NOMO-1 treated with dmso at 0.1 percent for 144 hours (cell line): ENCODE results near the gene KPNA4.
"Not testable (repeated sequence)": the region's sequence is repeated elsewhere in the genome, so short reads cannot be mapped to it uniquely, and the experiment has no call there.

Source experiments
- DNase-seq: peaks from one replicate; lab custom pipeline; 2025; ENCODE audit not compliant: unreplicated experiment; lab: John Stamatoyannopoulos, UW

Gene KPNA4

GRCh38 chr3:160452251-160452650, 113.1 kb downstream of the KPNA4 start:
- DNase-seq: not testable (repeated sequence)

GRCh38 chr3:160451602-160452001, 113.8 kb downstream of the KPNA4 start:
- no peak for DNase-seq

DNA sequence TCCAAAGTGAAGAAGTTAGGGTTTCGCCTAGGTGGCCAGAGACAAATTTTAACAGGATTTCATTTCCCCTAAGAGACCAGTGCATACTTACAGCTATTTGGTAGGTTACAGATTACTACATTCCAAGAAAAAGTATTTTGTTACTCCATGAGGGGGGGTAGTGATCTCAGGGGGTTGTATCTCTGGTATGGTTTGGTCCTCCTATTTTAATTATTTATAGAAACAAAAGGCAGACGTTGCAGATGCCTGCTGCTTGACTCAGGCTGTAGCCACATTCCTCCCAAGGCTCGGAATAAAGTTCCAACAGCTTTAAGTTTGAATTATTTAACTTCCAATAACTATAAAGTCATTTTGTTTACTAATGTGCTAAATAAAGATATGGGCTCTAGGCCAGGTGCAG, 114.5 kb downstream of the KPNA4 start:
- DNase-seq: no peak

DNA sequence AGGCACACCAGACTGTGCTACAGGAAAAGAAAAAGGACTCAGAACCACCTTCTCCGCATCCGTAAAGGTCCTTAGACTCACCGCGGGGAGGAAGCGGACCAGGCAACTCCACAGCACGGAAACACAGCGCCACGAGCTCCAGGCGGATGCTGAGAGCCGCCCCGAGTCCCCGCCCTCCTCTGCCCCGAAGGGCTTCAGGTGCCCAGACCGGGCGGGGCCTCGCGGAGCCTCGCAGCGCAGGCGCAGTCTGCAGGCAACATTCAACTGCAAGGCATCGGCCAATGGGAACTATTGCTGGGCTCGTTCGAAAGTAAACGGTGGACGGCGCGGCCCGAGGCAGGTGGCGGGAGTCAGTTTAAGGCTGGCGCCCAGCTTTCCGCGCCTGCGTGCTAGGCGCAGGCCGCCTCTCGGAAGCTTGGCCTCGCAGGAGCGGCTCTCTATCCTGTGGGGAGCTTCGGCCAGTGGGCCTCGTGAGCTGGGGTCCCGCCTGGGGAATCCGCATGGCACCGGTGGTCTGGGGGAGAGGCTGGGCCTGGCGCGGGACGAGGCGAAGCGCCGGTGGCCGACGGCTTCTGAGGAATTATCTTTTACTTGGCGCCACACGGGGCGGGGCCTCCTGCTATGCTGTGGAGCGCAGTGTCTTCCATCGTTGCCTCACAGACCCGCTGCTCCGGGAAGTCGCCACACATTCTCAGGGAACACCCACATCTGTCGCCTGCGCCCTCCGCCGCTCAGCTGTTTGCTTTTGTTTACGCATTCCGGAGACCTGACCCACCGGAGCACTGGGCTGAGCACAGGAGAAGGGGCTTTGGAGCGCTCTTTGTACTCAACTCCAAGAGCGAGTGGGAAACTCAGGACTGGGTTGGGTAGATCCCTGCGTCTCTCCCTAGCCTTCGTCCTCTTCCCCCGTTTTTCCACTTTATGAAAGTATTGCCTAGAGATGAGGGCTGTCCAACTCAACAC, 115.5 kb downstream of the KPNA4 start, which contains the start of gene TRIM59:
Gene TRIM59, minus strand, starts transcription at position 151 of the 963 bp plus-strand sequence. CDS start 10,603 bp downstream, outside the sequence.
- peak; percentile 99 for DNase-seq

DNA sequence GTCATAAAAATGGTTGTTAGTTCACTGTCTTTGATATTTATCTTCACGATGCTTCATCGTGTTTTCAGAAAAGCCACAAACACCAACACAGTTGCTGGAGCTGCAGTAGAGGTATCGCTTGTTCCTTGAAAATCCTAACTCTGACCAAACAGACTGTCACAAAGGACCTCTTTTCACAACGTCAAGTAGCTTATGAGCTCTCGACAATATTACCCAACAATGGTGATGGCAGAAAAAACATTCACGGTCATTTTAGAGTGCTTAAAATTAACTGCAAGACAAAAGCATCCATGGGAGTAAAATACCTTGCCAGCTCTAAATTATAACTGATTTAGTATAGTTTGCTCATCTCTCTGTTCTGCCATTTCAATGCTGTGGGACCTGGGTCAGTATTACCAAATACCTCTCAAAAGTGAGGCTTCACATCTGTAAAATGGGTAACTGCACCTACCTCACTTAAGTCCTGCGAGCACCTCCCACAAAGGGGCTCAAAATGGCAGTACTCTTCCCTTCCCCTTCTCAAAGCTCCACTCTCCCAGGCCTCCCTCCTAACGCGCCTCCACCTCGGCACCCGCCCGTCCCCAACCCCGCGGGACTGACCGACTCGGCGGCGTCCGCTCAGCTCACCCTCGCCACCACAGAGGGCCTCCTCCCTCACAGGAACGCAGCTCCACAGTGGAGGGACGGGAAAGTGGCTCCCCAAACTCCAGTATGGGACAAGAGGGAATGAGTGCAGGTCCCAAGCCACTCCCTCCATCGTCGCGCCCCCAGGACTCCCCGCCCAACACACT, 116.3 kb downstream of the KPNA4 start:
- peak; percentile 72 for DNase-seq

- DNase-seq: no peak
Measured at GRCh38 chr3:160447544-160447943, 117.8 kb downstream of the KPNA4 start.

DNA sequence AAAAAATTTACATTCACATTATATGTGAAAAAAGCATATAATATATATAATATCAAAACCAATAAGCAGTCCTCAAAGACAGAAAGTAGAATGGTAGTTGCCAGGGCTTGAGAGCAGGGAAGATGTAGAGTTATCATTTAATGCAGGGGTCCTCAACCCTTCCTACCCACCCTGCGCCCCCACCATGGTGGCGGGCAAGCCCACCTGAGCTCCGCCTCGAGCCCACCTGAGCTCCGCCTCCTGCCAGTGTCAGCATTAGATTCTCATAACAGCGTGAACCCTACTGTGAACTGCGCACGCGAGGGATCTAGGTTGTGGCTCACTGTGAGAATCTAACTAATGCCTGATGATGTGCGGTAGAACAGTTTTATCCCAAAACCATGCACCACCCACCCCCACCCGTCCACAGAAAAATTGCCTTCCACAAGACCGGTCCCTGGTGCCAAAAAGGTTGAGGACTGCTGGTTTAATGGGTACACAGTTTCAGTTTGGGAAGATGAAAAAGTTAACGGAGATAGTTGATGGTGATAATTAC, 118.8 kb downstream of the KPNA4 start:
- DNase-seq: no peak

- no peak for DNase-seq
Measured at GRCh38 chr3:160445854-160446253, 119.5 kb downstream of the KPNA4 start.
